Uterus (tissue), 2 donors: ENCODE results near the gene STXBP1.

ENCODE experiments used
- CTCF ChIP-seq, 4 experiments: fragments of 200-600 bp in 2 of 4; fragments of 450-650 bp in 2 of 4; sonication (generic) in 2 of 4; IDR thresholded peaks; one replicate each; pipeline ENCODE4 v1.5.1; 2016 to 2019; ENCODE audit warnings: antibody characterized with exemption in 4 of 4, mild to moderate bottlenecking in 2 of 4, moderate library complexity in 1 of 4
- POLR2A ChIP-seq, 2 donors: fragments of 450-650 bp; IDR thresholded peaks; one replicate each; pipeline ENCODE4 v1.6.1; 2016; ENCODE audit warnings: antibody characterized with exemption in 2 of 2, mild to moderate bottlenecking in 1 of 2, moderate library complexity in 1 of 2

GRCh38 chr9:127660886-127661741 lies 49.0 kb downstream of the STXBP1 start:
- TF ChIP-seq POLR2A (IDR thresholded peaks at IDR 0.05) (no peak), CTCF (IDR thresholded peaks at IDR 0.05) (no peak)
